HG02759 (cell line): Measurements from ENCODE around the gene IPMK.
"Not testable (repeated sequence)": the region's sequence is repeated elsewhere in the genome, so short reads cannot be mapped to it uniquely, and the experiment has no call there.

Experiments used
- ATAC-seq: cut with Tn5 transposase; IDR thresholded peaks from one replicate; pipeline ENCODE4 v1.9.1; 2021; ENCODE audit warnings: mild to moderate bottlenecking, moderate library complexity; ENCODE audit not compliant: unreplicated experiment

IPMK gene

GRCh38 chr10:58158806-58159205, 108.9 kb downstream of the IPMK start:
- no peak for ATAC-seq

GRCh38 chr10:58157076-58157766, 110.5 kb downstream of the IPMK start:
- ATAC-seq: no peak

GRCh38 chr10:58155941-58156340, 111.8 kb downstream of the IPMK start:
- ATAC-seq: not testable (repeated sequence)

- no peak for ATAC-seq
These were observed 113.9 kb downstream of the IPMK start for GRCh38 chr10:58153751-58154150.

GRCh38 chr10:58152673-58153263, 114.9 kb downstream of the IPMK start:
- peak; percentile 58 for ATAC-seq

- no peak for ATAC-seq
These were observed 117.4 kb downstream of the IPMK start for GRCh38 chr10:58150290-58150689.

GRCh38 chr10:58143944-58144343, 123.8 kb downstream of the IPMK start:
- ATAC-seq: no peak
